Fibroblast of pulmonary artery (primary cell): Measurements from ENCODE around the gene SCNN1G.

Experiments used
- DNase-seq: peaks from one replicate; pipeline ENCODE4 v3.0.0-alpha.2; 2010; ENCODE audit warnings: low read depth
- H3K4me3 ChIP-seq: replicated peaks from 2 replicates; pipeline ENCODE4 v1.5.1; 2011; ENCODE audit warnings: low read depth, mild to moderate bottlenecking, control low read depth, low read length, moderate library complexity
- CTCF ChIP-seq: IDR thresholded peaks from 2 replicates; pipeline ENCODE4 v1.5.1; 2011; ENCODE audit warnings: mild to moderate bottlenecking, control low read depth, low read length, inconsistent platforms; ENCODE audit errors: missing control alignments

The SCNN1G gene

GRCh38 chr16:23194497-23195221, 12.1 kb downstream of the SCNN1G start:
- no peak for TF ChIP-seq CTCF
- no peak for DNase-seq

GRCh38 chr16:23195366-23195978, 12.9 kb downstream of the SCNN1G start:
- DNase-seq: no peak
- H3K4me3 ChIP-seq: no peak overlapping the region
- TF ChIP-seq CTCF: no peak

More at GRCh38 chr16:23194497-23195221, 12.1 kb downstream of the SCNN1G start:
- no peak overlapping the region for H3K4me3 ChIP-seq

- DNase-seq: no peak
- no peak for TF ChIP-seq CTCF
- no peak overlapping the region for H3K4me3 ChIP-seq
These were observed 14.0 kb downstream of the SCNN1G start for GRCh38 chr16:23196539-23196938.

- no peak overlapping the region for H3K4me3 ChIP-seq
- DNase-seq: no peak
- TF ChIP-seq CTCF: no peak
These were observed 19.6 kb downstream of the SCNN1G start for GRCh38 chr16:23202166-23202565.

- no peak for DNase-seq
- no peak for TF ChIP-seq CTCF
- no peak overlapping the region for H3K4me3 ChIP-seq
These were observed 24.4 kb downstream of the SCNN1G start for GRCh38 chr16:23206986-23207385.

- TF ChIP-seq CTCF: no peak
- H3K4me3 ChIP-seq: no peak overlapping the region
- DNase-seq: no peak
These were observed 24.9 kb downstream of the SCNN1G start for GRCh38 chr16:23207485-23207884.

GRCh38 chr16:23209606-23210005, 27.1 kb downstream of the SCNN1G start:
- no peak for DNase-seq
- no peak for TF ChIP-seq CTCF
- no peak overlapping the region for H3K4me3 ChIP-seq
